Measurements from ENCODE around the gene IL4R.

Gene IL4R

DNA sequence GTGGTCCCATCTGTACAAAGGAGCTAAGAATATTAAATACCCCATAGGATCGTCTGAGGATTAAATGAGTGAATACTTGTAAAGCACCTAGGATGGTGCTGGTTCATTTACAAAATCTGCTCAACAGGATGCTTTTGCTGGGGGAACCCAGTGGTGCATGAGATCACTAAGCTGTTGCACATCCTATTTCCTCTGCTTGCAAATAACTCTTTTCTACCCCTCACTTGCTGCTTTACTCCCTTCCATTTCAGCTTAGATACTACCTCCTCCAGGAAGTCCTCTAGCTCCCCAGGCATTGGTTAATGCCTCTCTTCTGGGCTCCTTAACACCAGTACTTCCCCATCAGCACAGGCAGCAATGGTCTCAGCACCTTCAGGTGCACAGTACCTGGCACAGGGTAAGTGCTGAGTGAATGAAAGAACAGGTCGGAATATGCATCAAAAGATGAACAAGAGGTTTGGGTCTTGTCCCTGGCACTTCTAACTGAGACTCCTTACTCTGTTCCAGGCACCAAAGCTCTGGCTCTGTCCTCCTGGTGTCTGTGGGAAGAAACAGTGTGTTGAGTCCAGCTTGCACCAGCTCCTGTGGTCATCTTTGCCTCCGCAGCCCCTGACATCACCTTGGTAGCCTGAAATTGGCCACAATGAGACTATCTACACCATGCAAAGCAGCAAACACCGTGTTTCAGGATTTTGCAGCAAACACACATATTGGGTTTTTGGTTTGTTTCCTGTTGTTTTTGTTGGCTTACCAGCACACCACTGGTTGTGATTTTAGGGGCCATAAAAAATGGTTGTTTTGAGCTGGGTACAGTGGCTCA lies 64.1 kb downstream of the IL4R start:
- Mint-ChIP-seq H3K36me3 (ENCODE audit: low read depth) (no peaks in the 10 kb centered on the region), H3K27me3 (no peaks in the 10 kb centered on the region), H3K9me3 (no peaks in the 10 kb centered on the region), H3K4me3 (peak overlapping the region; percentile 40), H3K27ac (peak overlapping the region; percentile 84), H3K4me1 (ENCODE audit: low read depth) (peaks cover 48% of the 10 kb centered on the region)

DNA sequence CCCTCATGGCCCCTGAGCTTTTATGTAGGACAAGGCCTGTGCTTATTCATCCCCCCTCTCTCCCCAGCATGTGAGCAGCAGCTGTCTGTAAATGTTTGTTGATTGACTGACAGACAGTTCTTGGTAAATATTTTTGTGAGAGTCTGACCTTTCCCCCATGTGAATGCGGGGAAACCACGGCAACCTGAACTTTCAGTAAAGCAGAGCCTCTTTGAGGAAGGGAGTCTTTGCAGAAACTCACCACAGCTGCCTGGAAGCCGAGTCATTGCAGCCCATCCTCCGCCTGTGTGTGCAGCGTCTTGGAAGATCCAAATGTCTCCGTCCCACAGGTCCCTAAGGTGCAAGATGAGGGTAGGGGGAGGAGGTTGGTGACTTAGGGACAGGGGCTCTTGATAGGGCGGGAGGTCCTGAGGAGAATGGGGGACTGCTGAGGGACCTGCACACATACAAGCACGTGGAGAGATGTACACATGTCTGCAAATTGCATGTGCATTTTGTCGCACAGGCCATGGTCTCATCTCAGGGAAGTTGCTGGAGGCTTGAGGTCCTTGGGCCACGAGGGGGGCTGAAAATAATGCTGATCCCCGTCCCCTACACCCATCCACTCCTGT lies 65.2 kb downstream of the IL4R start:
- Mint-ChIP-seq H3K36me3 (ENCODE audit: low read depth) (peaks cover 1% of the 10 kb centered on the region), H3K27me3 (no peaks in the 10 kb centered on the region), H3K4me3 (peak overlapping the region; percentile 50), H3K9me3 (peaks cover under 1% of the 10 kb centered on the region), H3K27ac (peak overlapping the region; percentile 82), H3K4me1 (ENCODE audit: low read depth) (peaks cover 52% of the 10 kb centered on the region)

DNA sequence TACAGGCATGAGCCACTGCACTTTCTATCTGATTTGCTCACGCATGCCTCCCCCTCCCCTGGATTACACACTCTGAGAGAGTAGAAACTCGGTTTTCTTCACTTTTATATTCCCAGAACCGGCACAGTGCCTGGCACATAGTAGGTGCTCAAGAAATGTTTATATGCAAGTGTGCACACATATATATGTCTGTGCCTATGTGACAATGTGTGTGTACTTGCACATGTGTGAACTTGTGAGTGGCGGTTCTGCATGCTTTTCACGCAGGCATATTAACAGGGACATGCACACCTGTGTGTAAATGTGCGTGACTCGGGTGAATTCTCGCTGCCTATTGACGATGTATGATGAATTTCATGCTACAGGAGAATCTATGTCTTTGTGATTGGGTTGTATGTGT lies 66.1 kb downstream of the IL4R start:
- H3K27me3 Mint-ChIP-seq, result no peaks in the 10 kb centered on the region
- peaks cover 61% of the 10 kb centered on the region for H3K4me1 Mint-ChIP-seq (ENCODE audit: low read depth)
- no peak overlapping the region for H3K27ac Mint-ChIP-seq
- peaks cover 7% of the 10 kb centered on the region for H3K36me3 Mint-ChIP-seq (ENCODE audit: low read depth)
- peaks cover 7% of the 10 kb centered on the region for H3K9me3 Mint-ChIP-seq
- H3K4me3 Mint-ChIP-seq, result no peak overlapping the region

DNA sequence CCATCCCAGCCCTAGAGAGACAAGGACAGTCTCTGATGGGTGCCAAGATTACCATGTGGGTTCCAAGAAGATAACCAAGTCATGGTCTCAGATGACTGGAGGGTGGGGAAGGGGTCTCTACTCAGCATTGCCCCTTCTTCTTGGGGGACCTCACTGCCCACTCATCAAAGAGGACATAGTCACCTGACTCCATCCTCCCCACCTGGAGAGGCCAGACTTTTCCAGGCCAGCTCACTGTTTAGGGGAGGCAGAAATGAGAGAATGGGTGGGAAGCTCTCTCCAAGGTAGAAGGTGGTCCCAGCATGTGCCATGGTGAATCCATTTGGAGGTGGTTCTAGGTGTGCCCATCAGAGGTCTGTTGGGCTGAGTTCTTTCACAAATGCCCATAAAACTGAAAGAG lies 67.5 kb downstream of the IL4R start:
- Mint-ChIP-seq H3K27ac (no peak overlapping the region), H3K9me3 (peaks cover 7% of the 10 kb centered on the region), H3K27me3 (no peaks in the 10 kb centered on the region), H3K4me1 (ENCODE audit: low read depth) (peaks cover 57% of the 10 kb centered on the region), H3K4me3 (no peak overlapping the region), H3K36me3 (ENCODE audit: low read depth) (peaks cover 7% of the 10 kb centered on the region)

DNA sequence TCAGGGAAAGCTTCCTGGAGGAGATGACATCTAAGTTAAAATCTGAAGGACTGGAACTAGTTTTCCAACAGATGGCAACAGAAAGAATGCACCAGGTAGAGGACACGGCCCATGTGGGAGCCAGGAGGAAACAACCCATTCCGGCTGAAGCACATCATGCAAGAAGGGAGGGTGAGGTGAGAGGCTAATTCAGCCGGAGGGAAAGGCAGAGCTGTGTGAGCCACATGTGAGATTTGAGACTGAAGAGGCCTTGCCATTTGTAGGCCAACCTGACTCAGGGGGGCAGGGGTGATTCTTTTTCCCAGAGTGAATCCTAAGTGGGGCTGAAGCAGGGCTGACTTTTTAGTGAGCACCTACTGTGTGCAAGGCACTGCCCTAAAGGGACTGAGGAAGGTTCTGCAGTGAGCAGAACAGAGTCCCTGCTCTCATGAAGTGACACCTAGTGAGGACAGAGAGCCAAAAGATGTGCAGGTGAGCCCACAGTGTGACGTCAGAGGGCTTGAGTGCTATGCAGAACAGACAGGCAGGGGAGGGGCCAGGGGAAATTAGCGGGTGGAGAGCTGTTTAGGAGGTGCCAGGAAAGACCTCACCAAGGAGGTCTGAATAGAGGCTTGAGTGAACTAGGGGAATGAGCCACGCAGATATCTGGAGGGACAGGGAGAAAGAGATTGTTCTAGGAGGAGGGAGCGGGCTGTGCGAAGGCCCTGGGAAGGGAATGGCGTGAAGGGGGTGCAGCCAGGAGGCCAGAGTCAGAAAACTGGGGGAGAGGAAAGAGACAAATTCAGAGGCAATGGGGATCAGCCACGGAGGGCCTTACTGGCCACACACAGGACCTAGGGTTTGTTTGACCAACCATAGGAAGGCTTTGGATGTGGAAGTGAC lies 68.4 kb downstream of the IL4R start:
- Mint-ChIP-seq H3K27ac (peak overlapping the region; percentile 67), H3K9me3 (peaks cover 10% of the 10 kb centered on the region), H3K4me1 (ENCODE audit: low read depth) (peaks cover 51% of the 10 kb centered on the region), H3K27me3 (no peaks in the 10 kb centered on the region), H3K4me3 (no peak overlapping the region), H3K36me3 (ENCODE audit: low read depth) (peaks cover 7% of the 10 kb centered on the region)

DNA sequence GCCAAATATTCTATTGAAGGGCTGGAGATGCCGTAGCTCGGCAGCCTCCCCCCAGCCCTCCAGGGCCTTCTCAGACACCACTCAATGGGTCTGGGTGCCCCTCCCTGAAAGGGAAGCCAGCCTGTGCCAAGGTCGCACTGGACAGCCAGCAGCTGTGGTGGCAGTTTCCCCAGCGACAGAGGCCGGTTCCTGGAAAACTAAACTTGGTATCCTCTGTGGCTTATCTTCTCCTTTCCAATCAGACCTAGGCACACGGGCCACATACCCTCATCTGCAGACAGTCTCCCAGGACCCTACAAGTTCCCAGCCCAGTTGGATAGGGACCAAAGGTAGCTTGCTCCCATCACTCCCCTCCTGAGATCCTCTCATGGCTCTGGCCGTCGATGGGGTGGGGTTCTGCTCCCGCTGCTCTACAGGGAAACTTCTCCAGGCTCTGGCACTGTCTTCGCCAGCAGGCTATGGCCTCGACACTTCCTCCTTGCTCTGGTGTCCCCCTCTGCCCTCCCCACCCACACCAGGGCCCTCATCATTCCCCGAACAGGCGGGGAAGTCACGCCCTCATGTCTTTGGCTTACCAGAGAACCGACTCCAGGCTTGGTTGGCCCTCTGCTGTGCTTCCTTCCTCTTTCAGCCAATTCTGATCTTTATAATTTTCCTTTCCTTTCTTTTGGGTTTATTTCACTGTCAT lies 69.9 kb downstream of the IL4R start:
- H3K4me1 Mint-ChIP-seq (ENCODE audit: low read depth), result peaks cover 43% of the 10 kb centered on the region
- peak overlapping the region; percentile 79 for H3K27ac Mint-ChIP-seq
- H3K27me3 Mint-ChIP-seq, result no peaks in the 10 kb centered on the region
- peaks cover 7% of the 10 kb centered on the region for H3K36me3 Mint-ChIP-seq (ENCODE audit: low read depth)
- H3K9me3 Mint-ChIP-seq, result peaks cover 10% of the 10 kb centered on the region
- peak overlapping the region; percentile 22 for H3K4me3 Mint-ChIP-seq

DNA sequence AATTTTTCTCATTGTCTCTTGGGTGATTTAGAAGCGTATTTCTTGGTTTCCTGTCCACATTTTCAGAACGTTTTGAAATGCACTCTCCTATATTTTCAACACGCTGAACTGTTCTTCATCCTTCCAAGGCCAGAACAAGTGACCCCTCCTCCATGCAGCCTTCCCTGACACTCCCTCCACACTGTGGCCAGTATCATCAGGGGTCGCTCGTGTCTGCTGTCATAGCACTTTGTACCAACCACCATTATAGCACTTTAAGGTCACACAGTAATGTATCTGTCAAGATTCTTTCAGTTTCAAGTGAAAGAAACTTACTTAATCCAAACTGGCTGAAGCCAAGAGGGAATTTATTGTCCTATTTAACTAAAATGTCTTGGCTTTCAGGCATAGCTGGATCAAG lies 70.7 kb downstream of the IL4R start:
- no peaks in the 10 kb centered on the region for H3K27me3 Mint-ChIP-seq
- no peak overlapping the region for H3K4me3 Mint-ChIP-seq
- H3K9me3 Mint-ChIP-seq, result peaks cover 12% of the 10 kb centered on the region
- peaks cover 9% of the 10 kb centered on the region for H3K36me3 Mint-ChIP-seq (ENCODE audit: low read depth)
- peaks cover 39% of the 10 kb centered on the region for H3K4me1 Mint-ChIP-seq (ENCODE audit: low read depth)
- peak overlapping the region; percentile 79 for H3K27ac Mint-ChIP-seq

DNA sequence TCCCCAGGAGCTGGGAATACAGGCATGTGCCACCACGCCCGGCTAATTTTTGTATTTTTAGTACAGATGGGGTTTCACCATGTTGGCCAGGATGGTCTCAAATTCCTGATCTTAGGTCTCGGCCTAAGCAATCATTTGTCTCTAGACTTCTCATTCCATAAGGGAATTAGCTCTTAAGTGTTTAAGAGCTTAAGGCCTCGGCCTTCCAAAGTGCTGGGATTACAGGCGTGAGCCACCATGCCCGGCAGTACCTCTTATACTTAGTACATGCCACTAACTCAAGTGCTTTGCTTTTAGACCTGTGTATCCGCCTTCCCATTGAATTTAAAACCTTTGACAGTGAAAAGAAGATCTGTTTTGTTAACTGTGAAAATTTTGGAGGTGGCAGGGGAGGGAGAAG lies 71.6 kb downstream of the IL4R start:
- Mint-ChIP-seq H3K4me3 (no peak overlapping the region), H3K9me3 (peaks cover 14% of the 10 kb centered on the region), H3K27ac (no peak overlapping the region), H3K4me1 (ENCODE audit: low read depth) (peaks cover 41% of the 10 kb centered on the region), H3K27me3 (no peaks in the 10 kb centered on the region), H3K36me3 (ENCODE audit: low read depth) (peaks cover 11% of the 10 kb centered on the region)

DNA sequence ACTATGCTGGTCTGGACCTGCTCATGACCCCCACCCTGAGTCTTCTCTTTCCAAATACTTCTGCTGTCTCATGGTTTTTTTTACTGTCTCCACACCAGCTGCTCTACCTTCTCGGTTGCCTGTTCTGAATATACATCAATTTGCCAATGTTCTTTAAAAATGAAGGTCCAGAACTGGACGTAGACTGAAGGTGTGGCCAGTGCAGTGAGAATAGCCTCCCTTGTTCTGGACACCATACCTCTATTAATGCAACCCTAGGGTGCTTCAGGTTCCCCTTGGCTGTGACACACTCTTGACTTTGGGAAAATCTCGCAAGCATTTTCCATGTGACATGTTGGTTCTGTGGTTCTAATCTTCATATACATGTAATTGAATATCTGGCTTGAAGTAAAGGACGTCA lies 72.9 kb downstream of the IL4R start:
- H3K9me3 Mint-ChIP-seq, result peaks cover 19% of the 10 kb centered on the region
- H3K27ac Mint-ChIP-seq, result no peak overlapping the region
- H3K4me1 Mint-ChIP-seq (ENCODE audit: low read depth), result peaks cover 41% of the 10 kb centered on the region
- H3K4me3 Mint-ChIP-seq, result no peak overlapping the region
- no peaks in the 10 kb centered on the region for H3K27me3 Mint-ChIP-seq
- H3K36me3 Mint-ChIP-seq (ENCODE audit: low read depth), result peaks cover 11% of the 10 kb centered on the region

DNA sequence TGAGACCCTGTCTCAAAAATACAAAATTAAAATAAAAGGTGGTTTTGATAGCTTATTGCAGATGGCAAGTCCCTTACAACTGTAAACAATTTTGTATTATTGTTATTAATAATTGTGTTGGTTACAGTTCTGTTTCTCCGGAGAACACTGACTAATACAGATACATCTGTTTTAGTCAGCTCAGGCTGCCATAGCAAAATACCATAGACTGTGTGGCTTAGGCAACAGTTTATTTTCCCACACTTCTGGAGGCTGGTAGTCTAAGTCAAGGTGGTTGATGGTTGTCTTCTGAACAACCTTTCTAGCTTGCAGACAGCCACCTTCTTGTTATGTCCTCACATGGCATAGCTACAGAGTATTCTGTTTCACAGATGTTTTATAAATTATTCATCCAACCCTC lies 74.0 kb downstream of the IL4R start:
- Mint-ChIP-seq H3K27me3 (no peaks in the 10 kb centered on the region), H3K9me3 (peaks cover 29% of the 10 kb centered on the region), H3K4me1 (ENCODE audit: low read depth) (peaks cover 30% of the 10 kb centered on the region), H3K27ac (no peak overlapping the region), H3K36me3 (ENCODE audit: low read depth) (peaks cover 20% of the 10 kb centered on the region), H3K4me3 (no peak overlapping the region)

DNA sequence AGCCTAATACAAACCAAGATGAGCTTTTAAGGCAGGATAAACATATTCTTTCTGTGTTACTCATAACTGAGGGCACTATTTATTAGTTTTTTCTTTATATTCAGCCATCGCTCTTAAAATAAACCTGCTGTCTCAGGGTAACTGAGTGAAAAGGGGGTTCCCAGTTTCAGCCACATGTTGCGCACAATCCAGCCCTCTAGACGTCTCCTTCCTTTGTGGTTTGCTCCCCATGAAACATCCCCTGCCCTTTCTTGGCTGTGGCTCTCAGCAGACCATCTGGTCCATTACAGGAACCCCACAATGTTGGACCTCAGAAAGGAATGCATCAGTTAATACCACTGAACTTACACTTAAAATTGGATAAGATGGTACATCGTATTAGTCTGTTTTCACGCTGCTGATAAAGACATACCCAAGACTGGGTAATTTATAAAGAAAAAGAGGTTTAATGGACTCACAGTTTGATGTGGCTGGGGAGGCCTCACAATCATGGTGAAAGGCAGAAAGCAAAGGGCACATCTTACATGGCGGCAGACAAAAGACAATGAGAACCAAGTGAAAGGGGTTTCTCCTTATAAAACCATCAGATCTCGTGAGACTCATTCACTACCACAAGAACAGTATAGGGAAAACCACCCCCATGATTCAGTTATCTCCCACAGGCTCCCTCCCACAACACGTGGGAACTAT lies 75.6 kb downstream of the IL4R start:
- no peak overlapping the region for H3K4me3 Mint-ChIP-seq
- H3K9me3 Mint-ChIP-seq, result peaks cover 32% of the 10 kb centered on the region
- H3K36me3 Mint-ChIP-seq (ENCODE audit: low read depth), result peaks cover 14% of the 10 kb centered on the region
- no peak overlapping the region for H3K27ac Mint-ChIP-seq
- peaks cover 33% of the 10 kb centered on the region for H3K4me1 Mint-ChIP-seq (ENCODE audit: low read depth)
- no peaks in the 10 kb centered on the region for H3K27me3 Mint-ChIP-seq

DNA sequence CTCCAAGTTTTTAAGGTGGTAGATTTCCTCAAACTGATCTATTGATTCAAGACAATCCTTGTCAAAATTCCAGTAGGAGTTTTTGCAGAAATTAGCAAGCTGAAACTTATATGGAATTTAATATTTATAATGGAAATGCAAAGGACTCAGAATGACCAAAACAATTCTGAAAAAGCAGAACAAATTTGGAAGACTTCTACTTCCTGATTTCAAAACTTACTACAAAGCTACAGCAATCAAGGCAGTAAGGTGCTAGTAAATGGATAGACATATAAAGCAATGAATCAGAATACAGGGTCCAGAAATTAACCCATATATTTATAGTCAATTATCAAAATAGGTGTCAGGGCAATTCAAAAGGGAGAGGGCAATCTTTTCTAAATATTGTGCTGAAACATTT lies 76.4 kb downstream of the IL4R start:
- peaks cover 31% of the 10 kb centered on the region for H3K4me1 Mint-ChIP-seq (ENCODE audit: low read depth)
- no peaks in the 10 kb centered on the region for H3K27me3 Mint-ChIP-seq
- H3K4me3 Mint-ChIP-seq, result no peak overlapping the region
- peaks cover 37% of the 10 kb centered on the region for H3K9me3 Mint-ChIP-seq
- peaks cover 13% of the 10 kb centered on the region for H3K36me3 Mint-ChIP-seq (ENCODE audit: low read depth)
- H3K27ac Mint-ChIP-seq, result no peak overlapping the region

DNA sequence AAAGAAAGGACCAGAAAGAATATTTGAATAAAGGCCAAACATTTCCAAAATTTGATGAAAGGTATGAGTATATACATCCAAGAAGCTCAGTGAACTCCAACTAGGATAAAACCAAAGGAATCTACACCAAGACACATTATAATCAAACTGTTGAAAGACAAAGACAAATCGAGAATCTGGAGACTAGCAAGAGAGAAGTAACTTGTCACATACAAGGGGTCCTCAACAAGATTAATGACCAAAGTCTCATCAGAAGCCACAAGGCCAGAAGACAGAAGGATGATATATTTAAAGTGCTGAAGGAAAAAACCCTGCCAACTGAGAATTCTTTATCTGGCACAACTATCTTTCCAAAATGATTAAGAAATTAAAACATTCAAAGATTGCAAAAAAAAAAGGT lies 78.9 kb downstream of the IL4R start:
- Mint-ChIP-seq H3K4me1 (ENCODE audit: low read depth) (peaks cover 28% of the 10 kb centered on the region), H3K4me3 (no peak overlapping the region), H3K27me3 (no peaks in the 10 kb centered on the region), H3K9me3 (peaks cover 41% of the 10 kb centered on the region), H3K27ac (no peak overlapping the region), H3K36me3 (ENCODE audit: low read depth) (peaks cover 13% of the 10 kb centered on the region)

DNA sequence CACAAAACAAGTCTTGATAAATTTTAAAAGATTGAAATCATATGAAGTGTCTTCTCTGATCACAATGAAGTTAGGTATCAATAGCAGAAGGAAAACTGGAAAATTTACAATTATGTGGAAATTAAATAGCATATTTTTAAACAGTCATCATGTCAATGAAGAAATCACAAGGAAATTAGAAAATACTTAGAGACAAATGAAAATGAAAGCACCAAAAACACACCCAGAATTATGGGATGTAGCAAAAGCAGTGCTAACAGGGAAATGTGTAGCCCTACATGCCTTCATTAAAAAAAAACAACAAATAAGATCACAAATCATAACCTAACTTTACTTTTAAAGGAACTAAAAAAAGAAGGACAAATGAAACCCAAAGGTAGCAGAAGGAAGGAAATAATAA lies 80.7 kb downstream of the IL4R start:
- H3K4me1 Mint-ChIP-seq (ENCODE audit: low read depth), result peaks cover 28% of the 10 kb centered on the region

More for the DNA sequence above, 80.7 kb downstream of the IL4R start:
- no peak overlapping the region for H3K27ac Mint-ChIP-seq
- peaks cover 37% of the 10 kb centered on the region for H3K9me3 Mint-ChIP-seq
- H3K36me3 Mint-ChIP-seq (ENCODE audit: low read depth), result peaks cover 10% of the 10 kb centered on the region
- no peaks in the 10 kb centered on the region for H3K27me3 Mint-ChIP-seq
- H3K4me3 Mint-ChIP-seq, result no peak overlapping the region
